ENCODE measurements around the gene SSBP3.

DNA sequence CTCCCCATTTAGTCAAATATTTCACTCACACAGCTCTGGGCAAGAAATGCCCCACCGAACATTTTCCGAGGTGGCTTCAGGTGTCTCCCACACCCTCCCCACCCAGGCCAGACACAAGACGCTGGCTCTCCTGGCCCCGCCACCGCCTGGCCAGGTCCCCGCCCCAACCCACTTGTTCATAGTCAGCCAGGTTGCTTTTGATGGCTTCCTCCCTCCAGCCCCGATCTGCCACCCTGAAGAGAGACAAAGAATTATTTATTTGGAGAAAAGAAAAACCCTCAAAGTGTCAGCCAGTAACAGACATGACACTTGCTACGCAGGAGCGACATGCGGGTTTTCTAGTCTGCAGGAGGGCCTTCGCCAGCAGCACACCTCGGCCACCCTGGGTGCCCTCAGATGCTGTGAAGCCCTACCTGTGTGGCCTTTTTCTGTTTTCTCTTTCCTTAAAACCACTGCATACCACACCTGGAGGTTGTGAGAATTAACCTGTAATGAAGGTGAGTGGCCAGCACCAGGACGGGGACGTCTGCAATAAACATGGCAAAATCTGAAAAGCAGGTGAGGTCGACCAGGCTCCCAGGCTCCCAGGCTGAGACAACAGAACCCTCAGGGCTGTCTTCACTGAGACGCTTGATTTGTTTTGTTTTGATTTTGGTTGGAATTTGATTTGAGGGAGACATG is 27.2 kb downstream of the SSBP3 start:
- TF ChIP-seq EZH2 (IDR thresholded peaks at IDR 0.05; ENCODE audit: insufficient read depth, poor library complexity, severe bottlenecking) (no peak), EZH2phosphoT487 (IDR thresholded peaks at IDR 0.05; ENCODE audit: insufficient read depth, low read depth) (no peak)
